ENCODE measurements around the gene CDC42EP3. TPM values are rescaled to one million over a fixed set of nuclear protein-coding genes. Genes with fewer than 3 reads are reported as not detected.

Gene CDC42EP3
- total and polyA plus RNA-seq, 9 donors, result 17.0 to 36.6 (median 26.7) TPM

- peaks cover 5% of the 10 kb centered on the region for H3K27me3 ChIP-seq (ENCODE audit: control insufficient read depth, insufficient read depth, low read length)
- H3K27ac ChIP-seq (ENCODE audit: low read length), result peak overlapping the region; percentile 87
- 0% methylated on average over 29 of the region's 29 CpGs for WGBS (ENCODE audit: insufficient coverage)
- peaks cover 15% of the 10 kb centered on the region for H3K4me1 ChIP-seq (ENCODE audit: control insufficient read depth, insufficient read depth, low read length)
- no peak for DNase-seq
- H3K9me3 ChIP-seq (replicated peaks; ENCODE audit: control insufficient read depth, low read depth, low read length), result no peaks in the 10 kb centered on the region
- peaks cover 5% of the 10 kb centered on the region for H3K36me3 ChIP-seq (ENCODE audit: control insufficient read depth, insufficient read depth, low read length)
- peak overlapping the region; percentile 77 for H3K4me3 ChIP-seq (ENCODE audit: low read length)
Observed at GRCh38 chr2:37671816-37672103, 318 bp upstream of the CDC42EP3 start.

DNA sequence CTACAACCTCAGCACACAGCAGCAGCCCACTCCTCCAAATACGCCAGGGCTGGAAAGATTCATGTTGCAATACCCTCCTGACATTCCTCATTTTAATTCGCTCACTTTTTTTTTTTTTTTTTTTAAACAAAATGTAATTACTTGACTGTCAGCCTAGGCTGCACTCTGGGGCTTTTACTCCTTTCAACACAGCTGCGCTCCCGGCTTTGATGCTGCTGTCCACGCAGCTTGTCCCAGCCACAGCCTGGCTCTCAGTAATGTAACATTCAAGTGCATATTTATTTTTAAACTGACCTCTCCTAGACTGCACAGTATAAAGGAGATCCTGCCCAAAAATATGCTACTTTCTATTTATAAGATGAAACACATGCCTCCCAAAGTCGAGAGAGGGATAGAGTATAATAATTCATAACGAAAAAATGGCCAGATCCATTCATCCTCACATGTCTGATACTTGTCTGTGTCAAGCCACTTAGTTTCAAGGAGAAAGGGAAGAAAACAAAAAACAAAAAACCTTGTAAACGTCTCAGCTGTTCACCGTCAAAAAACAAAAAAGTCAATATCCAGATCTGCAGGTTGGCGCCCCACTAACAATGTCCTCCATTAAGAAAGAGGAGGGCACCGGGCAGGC is 949 bp downstream of the CDC42EP3 start:
- peak; percentile 64 for DNase-seq

GRCh38 chr2:37669446-37669845 is 2.0 kb downstream of the CDC42EP3 start:
- Histone ChIP-seq H3K4me3 (ENCODE audit: low read length) (no peak overlapping the region), H3K27ac (ENCODE audit: low read length) (no peak overlapping the region)

More for the DNA sequence above, 949 bp downstream of the CDC42EP3 start:
- Histone ChIP-seq H3K36me3 (ENCODE audit: control insufficient read depth, insufficient read depth, low read length) (peaks cover 5% of the 10 kb centered on the region), H3K4me3 (ENCODE audit: low read length) (peak overlapping the region; percentile 73), H3K4me1 (ENCODE audit: control insufficient read depth, insufficient read depth, low read length) (peaks cover 20% of the 10 kb centered on the region), H3K27ac (ENCODE audit: low read length) (no peak overlapping the region), H3K27me3 (ENCODE audit: control insufficient read depth, insufficient read depth, low read length) (peaks cover 5% of the 10 kb centered on the region), H3K9me3 (replicated peaks; ENCODE audit: control insufficient read depth, low read depth, low read length) (no peaks in the 10 kb centered on the region)
- WGBS (ENCODE audit: insufficient coverage), result 8% methylated on average over 7 of the region's 11 CpGs

GRCh38 chr2:37667704-37668103 is 3.7 kb downstream of the CDC42EP3 start:
- no CpG with 5 or more reads among the region's 2 CpGs for WGBS (ENCODE audit: insufficient coverage)
- Histone ChIP-seq H3K9me3 (replicated peaks; ENCODE audit: control insufficient read depth, low read depth, low read length) (no peaks in the 10 kb centered on the region), H3K36me3 (ENCODE audit: control insufficient read depth, insufficient read depth, low read length) (peaks cover 8% of the 10 kb centered on the region), H3K4me3 (ENCODE audit: low read length) (no peak overlapping the region), H3K4me1 (ENCODE audit: control insufficient read depth, insufficient read depth, low read length) (peaks cover 16% of the 10 kb centered on the region), H3K27ac (ENCODE audit: low read length) (no peak overlapping the region), H3K27me3 (ENCODE audit: control insufficient read depth, insufficient read depth, low read length) (peaks cover 5% of the 10 kb centered on the region)
- DNase-seq, result no peak

More at GRCh38 chr2:37669446-37669845, 2.0 kb downstream of the CDC42EP3 start:
- WGBS (ENCODE audit: insufficient coverage), result 93% methylated on average over 2 of the region's 3 CpGs
- peaks cover 5% of the 10 kb centered on the region for H3K36me3 ChIP-seq (ENCODE audit: control insufficient read depth, insufficient read depth, low read length)
- no peak for DNase-seq
- peaks cover 5% of the 10 kb centered on the region for H3K27me3 ChIP-seq (ENCODE audit: control insufficient read depth, insufficient read depth, low read length)
- H3K9me3 ChIP-seq (replicated peaks; ENCODE audit: control insufficient read depth, low read depth, low read length), result no peaks in the 10 kb centered on the region
- H3K4me1 ChIP-seq (ENCODE audit: control insufficient read depth, insufficient read depth, low read length), result peaks cover 20% of the 10 kb centered on the region

DNA sequence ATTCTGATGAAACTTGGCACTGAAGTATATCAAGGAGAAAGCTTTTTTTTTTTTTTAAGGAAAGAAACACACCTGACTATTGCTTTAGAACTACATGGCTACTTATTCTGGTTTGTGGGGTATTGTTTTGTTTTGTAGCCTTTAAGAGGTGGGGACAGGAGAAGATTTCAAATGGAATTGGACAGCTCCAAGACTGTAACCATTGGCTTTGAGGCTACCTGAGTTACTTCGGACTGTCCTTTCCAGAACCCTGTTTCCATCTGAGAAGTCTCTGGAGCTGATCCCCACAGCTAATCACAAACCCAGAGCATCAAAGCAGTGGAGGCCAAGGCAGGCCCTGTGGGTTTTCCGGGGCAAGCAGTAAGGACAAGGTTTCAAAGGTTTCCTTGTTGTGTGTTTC is 4.7 kb downstream of the CDC42EP3 start:
- H3K27me3 ChIP-seq (ENCODE audit: control insufficient read depth, insufficient read depth, low read length), result peaks cover 5% of the 10 kb centered on the region
- DNase-seq, result no peak
- peaks cover 8% of the 10 kb centered on the region for H3K36me3 ChIP-seq (ENCODE audit: control insufficient read depth, insufficient read depth, low read length)
- no peak overlapping the region for H3K27ac ChIP-seq (ENCODE audit: low read length)
- H3K9me3 ChIP-seq (replicated peaks; ENCODE audit: control insufficient read depth, low read depth, low read length), result no peaks in the 10 kb centered on the region
- H3K4me3 ChIP-seq (ENCODE audit: low read length), result no peak overlapping the region
- H3K4me1 ChIP-seq (ENCODE audit: control insufficient read depth, insufficient read depth, low read length), result peaks cover 13% of the 10 kb centered on the region
- WGBS (ENCODE audit: insufficient coverage), result 100% methylated on average over 1 of the region's 2 CpGs

DNA sequence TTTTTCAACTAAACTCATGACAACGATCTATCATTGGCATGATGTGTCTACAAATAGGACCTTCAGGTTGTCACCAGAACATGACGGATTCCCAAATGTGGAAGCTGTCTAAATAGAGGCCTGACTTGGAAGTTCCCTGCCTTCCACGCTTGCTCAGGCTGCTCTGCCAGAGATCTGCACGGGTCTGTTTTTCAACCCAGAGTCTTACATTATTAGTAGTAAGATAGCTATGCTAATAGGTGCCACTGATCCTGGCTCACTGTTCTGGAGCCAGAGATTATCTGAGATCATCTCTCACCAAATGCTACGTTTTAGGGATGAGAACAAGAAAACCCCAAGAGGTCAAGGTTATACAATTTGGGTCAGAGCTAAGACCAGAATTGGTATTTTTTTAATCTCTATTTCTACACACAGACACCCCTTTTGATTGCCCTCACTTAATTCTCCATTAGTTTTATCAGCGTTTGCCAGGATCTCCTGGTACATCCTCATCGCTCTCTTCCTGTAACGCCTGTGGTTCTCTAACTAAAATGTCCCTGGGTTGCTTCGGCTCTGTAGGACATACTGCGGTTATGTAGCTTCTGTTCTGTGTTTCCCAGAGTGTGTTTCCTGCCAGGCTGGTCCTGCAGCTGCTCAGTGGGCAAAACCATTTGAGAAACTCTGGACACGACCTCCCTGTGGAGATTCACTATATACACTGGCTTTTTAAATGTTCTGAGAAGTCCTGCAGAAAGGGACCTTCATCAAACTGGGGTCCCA is 5.7 kb downstream of the CDC42EP3 start:
- H3K36me3 ChIP-seq (ENCODE audit: control insufficient read depth, insufficient read depth, low read length), result peaks cover 8% of the 10 kb centered on the region
- WGBS (ENCODE audit: insufficient coverage), result 83% methylated on average over 6 of the region's 11 CpGs
- H3K27me3 ChIP-seq (ENCODE audit: control insufficient read depth, insufficient read depth, low read length), result no peaks in the 10 kb centered on the region
- H3K4me1 ChIP-seq (ENCODE audit: control insufficient read depth, insufficient read depth, low read length), result peaks cover 9% of the 10 kb centered on the region
- no peak overlapping the region for H3K4me3 ChIP-seq (ENCODE audit: low read length)
- DNase-seq, result no peak
- no peaks in the 10 kb centered on the region for H3K9me3 ChIP-seq (replicated peaks; ENCODE audit: control insufficient read depth, low read depth, low read length)
- no peak overlapping the region for H3K27ac ChIP-seq (ENCODE audit: low read length)

DNA sequence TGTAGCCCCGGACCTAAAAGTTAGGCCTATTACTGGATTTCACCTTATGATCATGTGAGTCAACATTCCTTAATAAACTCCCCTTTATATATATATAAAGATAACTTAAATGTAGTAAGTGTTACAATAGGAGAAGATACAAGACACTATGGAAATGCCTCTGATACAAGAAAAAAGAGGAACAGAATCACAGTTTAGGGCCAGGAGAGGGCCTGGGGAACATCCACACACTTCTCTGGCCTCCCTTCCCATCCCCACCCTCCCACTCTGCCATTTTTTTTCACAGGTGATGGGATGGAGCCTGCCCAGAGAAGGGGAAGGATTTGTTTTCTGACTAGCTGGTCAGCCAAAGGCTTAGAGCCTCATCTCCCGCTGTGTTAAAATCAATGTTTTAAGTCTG is 6.4 kb downstream of the CDC42EP3 start:
- Histone ChIP-seq H3K27ac (ENCODE audit: low read length) (no peak overlapping the region), H3K4me1 (ENCODE audit: control insufficient read depth, insufficient read depth, low read length) (peaks cover 5% of the 10 kb centered on the region), H3K36me3 (ENCODE audit: control insufficient read depth, insufficient read depth, low read length) (peaks cover 8% of the 10 kb centered on the region), H3K9me3 (replicated peaks; ENCODE audit: control insufficient read depth, low read depth, low read length) (no peaks in the 10 kb centered on the region), H3K27me3 (ENCODE audit: control insufficient read depth, insufficient read depth, low read length) (no peaks in the 10 kb centered on the region), H3K4me3 (ENCODE audit: low read length) (no peak overlapping the region)
- WGBS (ENCODE audit: insufficient coverage), result no CpG with 5 or more reads among the region's 2 CpGs
- no peak for DNase-seq

- H3K4me1 ChIP-seq (ENCODE audit: control insufficient read depth, insufficient read depth, low read length), result peaks cover 5% of the 10 kb centered on the region
- DNase-seq, result no peak
- no peaks in the 10 kb centered on the region for H3K9me3 ChIP-seq (replicated peaks; ENCODE audit: control insufficient read depth, low read depth, low read length)
- H3K4me3 ChIP-seq (ENCODE audit: low read length), result no peak overlapping the region
- no peaks in the 10 kb centered on the region for H3K27me3 ChIP-seq (ENCODE audit: control insufficient read depth, insufficient read depth, low read length)
- no peak overlapping the region for H3K27ac ChIP-seq (ENCODE audit: low read length)
- peaks cover 8% of the 10 kb centered on the region for H3K36me3 ChIP-seq (ENCODE audit: control insufficient read depth, insufficient read depth, low read length)
- 0% methylated on average over 1 of the region's 2 CpGs for WGBS (ENCODE audit: insufficient coverage)
Observed at GRCh38 chr2:37664231-37664643, 7.2 kb downstream of the CDC42EP3 start.

GRCh38 chr2:37663390-37663789 is 8.1 kb downstream of the CDC42EP3 start:
- no peaks in the 10 kb centered on the region for H3K9me3 ChIP-seq (replicated peaks; ENCODE audit: control insufficient read depth, low read depth, low read length)
- H3K27me3 ChIP-seq (ENCODE audit: control insufficient read depth, insufficient read depth, low read length), result no peaks in the 10 kb centered on the region
- H3K36me3 ChIP-seq (ENCODE audit: control insufficient read depth, insufficient read depth, low read length), result peaks cover 8% of the 10 kb centered on the region
- H3K4me3 ChIP-seq (ENCODE audit: low read length), result no peak overlapping the region
- peaks cover 5% of the 10 kb centered on the region for H3K4me1 ChIP-seq (ENCODE audit: control insufficient read depth, insufficient read depth, low read length)
- DNase-seq, result no peak
- no peak overlapping the region for H3K27ac ChIP-seq (ENCODE audit: low read length)
- 100% methylated on average over 2 of the region's 7 CpGs for WGBS (ENCODE audit: insufficient coverage)

- Histone ChIP-seq H3K27ac (ENCODE audit: low read length) (no peak overlapping the region), H3K27me3 (ENCODE audit: control insufficient read depth, insufficient read depth, low read length) (no peaks in the 10 kb centered on the region), H3K4me1 (ENCODE audit: control insufficient read depth, insufficient read depth, low read length) (peaks cover 14% of the 10 kb centered on the region), H3K36me3 (ENCODE audit: control insufficient read depth, insufficient read depth, low read length) (peaks cover 5% of the 10 kb centered on the region), H3K9me3 (replicated peaks; ENCODE audit: control insufficient read depth, low read depth, low read length) (no peaks in the 10 kb centered on the region), H3K4me3 (ENCODE audit: low read length) (no peak overlapping the region)
- DNase-seq, result no peak
- WGBS (ENCODE audit: insufficient coverage), result no CpG with 5 or more reads among the region's 5 CpGs
Observed at GRCh38 chr2:37659723-37660122, 11.7 kb downstream of the CDC42EP3 start.
